OCI-LY7 (cell line): ENCODE measurements around the gene TPGS1. TPM values are rescaled to one million over a fixed set of nuclear protein-coding genes. Genes with fewer than 3 reads are reported as not detected.

Experiments
- BruUV-seq: library from RNA; stranded (reverse); fragments of 400-500 nt; replicated peaks from 2 replicates; lab custom pipeline; 2021; lab: Mats Ljungman, UMichigan
- CTCF ChIA-PET: fragments of 300-600 bp; sonication (Branson Sonifier 250); formaldehyde crosslinking; loops from one replicate; lab custom pipeline; 2022; ENCODE audit warnings: antibody characterized with exemption; ENCODE audit not compliant: unreplicated experiment; lab: Charles Lee
- POLR2A ChIA-PET: fragments of 300-600 bp; sonication (Branson Sonifier 250); formaldehyde crosslinking; loops from one replicate; lab custom pipeline; 2022; ENCODE audit warnings: antibody characterized with exemption; lab: Charles Lee
- DNase-seq: peaks from one replicate; pipeline ENCODE4 v3.0.0-alpha.2; 2015; ENCODE audit warnings: low spot score
- H2AFZ ChIP-seq: fragments of 200-600 bp; sonication (generic), shearing (Covaris generic); 2 replicates; pipeline ENCODE4 v1.6.1; 2014; ENCODE audit warnings: mild to moderate bottlenecking, antibody characterized with exemption, low read length, moderate library complexity
- H3K27ac ChIP-seq: fragments of 200-600 bp; sonication (generic); 2 replicates; pipeline ENCODE4 v1.5.1; 2014; ENCODE audit warnings: mixed run types, low read depth, mild to moderate bottlenecking, moderate library complexity, low read length, inconsistent platforms; ENCODE audit not compliant: poor library complexity, severe bottlenecking
- H3K36me3 ChIP-seq: fragments of 200-600 bp; sonication (generic); 2 replicates; pipeline ENCODE4 v1.6.1; 2014; ENCODE audit warnings: mild to moderate bottlenecking, antibody characterized with exemption, low read length, moderate library complexity, mixed read lengths; ENCODE audit not compliant: insufficient read depth
- H3K4me1 ChIP-seq: fragments of 200-600 bp; sonication (generic); 2 replicates; pipeline ENCODE4 v1.5.1; 2014; ENCODE audit warnings: mild to moderate bottlenecking, low read length; ENCODE audit not compliant: insufficient read depth, poor library complexity, severe bottlenecking
- H3K4me2 ChIP-seq: fragments of 200-600 bp; sonication (generic); 2 replicates; pipeline ENCODE4 v1.6.1; 2014; ENCODE audit warnings: mild to moderate bottlenecking, low read length
- H3K4me3 ChIP-seq: fragments of 200-600 bp; sonication (generic); 2 replicates; pipeline ENCODE4 v1.5.1; 2014; ENCODE audit warnings: mild to moderate bottlenecking, low read depth, low read length; ENCODE audit not compliant: poor library complexity, severe bottlenecking
- H3K79me2 ChIP-seq: fragments of 200-600 bp; sonication (generic); 2 replicates; pipeline ENCODE4 v1.6.1; 2016; ENCODE audit warnings: low read depth, mild to moderate bottlenecking, low read length, moderate library complexity, mixed read lengths; ENCODE audit not compliant: insufficient read depth
- H3K9me2 ChIP-seq: fragments of 200-600 bp; sonication (generic); 2 replicates; pipeline ENCODE4 v1.6.1; 2016; ENCODE audit warnings: mild to moderate bottlenecking, low read length, mixed read lengths; ENCODE audit not compliant: insufficient read depth
- H3K9me3 ChIP-seq: fragments of 200-600 bp; sonication (generic); 2 replicates; pipeline ENCODE4 v1.6.1; 2014; ENCODE audit warnings: mild to moderate bottlenecking, mixed run types, low read length, mixed read lengths
- H4K20me1 ChIP-seq: fragments of 200-600 bp; sonication (generic); 2 replicates; pipeline ENCODE4 v1.6.1; 2014; ENCODE audit warnings: mild to moderate bottlenecking, antibody characterized with exemption, low read length, moderate library complexity, mixed read lengths; ENCODE audit not compliant: insufficient read depth
- CTCF ChIP-seq: fragments of 200-600 bp; sonication (generic); conservative IDR thresholded peaks from 2 replicates; pipeline ENCODE4 v1.5.1; 2014; ENCODE audit warnings: mild to moderate bottlenecking, antibody characterized with exemption, low read length, moderate library complexity, mixed read lengths
- EZH2phosphoT487 ChIP-seq: fragments of 200-600 bp; sonication (generic); IDR thresholded peaks from 2 replicates; pipeline ENCODE4 v1.6.1; 2018; ENCODE audit warnings: low read depth, borderline replicate concordance, mild to moderate bottlenecking, mixed run types, antibody characterized with exemption, low read length, moderate library complexity, mixed read lengths
- intact Hi-C: fragments of 100-400 bp; cut with micrococcal nuclease; formaldehyde crosslinking; loops from one replicate; pipeline ENCODE4 v1.10.0; 2022; ENCODE audit not compliant: unreplicated experiment
- total RNA-seq, 2 experiments: library from RNA; depleted of rRNA in 1 of 2; stranded (reverse); fragments of >200 nt in 1 of 2; shearing (Covaris generic) in 1 of 2; gene quantifications; 2 replicates each; pipeline ENCODE4 v1.2.3, GENCODE V29; 2014 to 2022

The TPGS1 gene
- total RNA-seq, 2 experiments from 2014 or later, result 24.4 to 25.6 TPM

- Histone ChIP-seq H4K20me1 (peaks cover 8% of the 10 kb centered on the region), H3K4me1 (peaks cover 17% of the 10 kb centered on the region), H3K9me3 (no peaks in the 10 kb centered on the region), H3K4me2 (peak overlapping the region; percentile 45), H3K79me2 (peaks cover 7% of the 10 kb centered on the region; the same call in 1 of the 2 replicates), H3K27ac (peak overlapping the region; percentile 50), H3K4me3 (peak overlapping the region; percentile 96), H2AFZ (peak overlapping the region; percentile 62; the same call in 1 of the 2 replicates), H3K9me2 (no peaks in the 10 kb centered on the region), H3K36me3 (no peaks in the 10 kb centered on the region; the same call in 1 of the 2 replicates)
- no peak for TF ChIP-seq CTCF
- no peak for TF ChIP-seq EZH2phosphoT487
- no peak for DNase-seq
- intact Hi-C loops, result loop anchor here (5.0 kb wide), 1 partner anchor 42 kb away; the partner anchor contains the start of gene BSG
- BruUV-seq, result no TSS peak
- CTCF ChIA-PET, result interaction anchor here (0.6 to 0.7 kb wide), 2 partner anchors 20 to 25 kb away, joined by 5 to 8 read pairs; no protein-coding TSS in a partner anchor
- POLR2A ChIA-PET, result interaction anchor here (2.4 kb wide), 1 partner anchor 19 kb away, joined by 9 read pairs; no protein-coding TSS in a partner anchor
Measured at GRCh38 chr19:530134-531008, 23.1 kb downstream of the TPGS1 start.

GRCh38 chr19:531009-531752 is 23.9 kb downstream of the TPGS1 start:
- ChIA-PET CTCF (interaction anchor here (0.6 to 0.7 kb wide), 2 partner anchors 21 to 26 kb away, joined by 5 to 8 read pairs; no protein-coding TSS in a partner anchor), POLR2A (interaction anchor here (0.6 to 2.4 kb wide), 4 partner anchors 20 to 168 kb away, joined by 3 to 9 read pairs (median 3); no protein-coding TSS in a partner anchor)
- peak overlapping the region; percentile 45 for H3K4me2 ChIP-seq
- peak overlapping the region; percentile 96 for H3K4me3 ChIP-seq
- H3K9me3 ChIP-seq, result no peaks in the 10 kb centered on the region
- intact Hi-C loops, result loop anchor here (5.0 kb wide), 1 partner anchor 41 kb away; the partner anchor contains the start of gene BSG
- peak overlapping the region; percentile 62 for H2AFZ ChIP-seq
- H3K27ac ChIP-seq, result peak overlapping the region; percentile 50
- no TSS peak for BruUV-seq
- TF ChIP-seq EZH2phosphoT487 (no peak), CTCF (peak; percentile 35; the same call in 1 of the 2 replicates)
- peaks cover 1% of the 10 kb centered on the region for H3K36me3 ChIP-seq
- H3K9me2 ChIP-seq, result no peaks in the 10 kb centered on the region
- peaks cover 17% of the 10 kb centered on the region for H3K4me1 ChIP-seq
- H4K20me1 ChIP-seq, result peaks cover 8% of the 10 kb centered on the region
- H3K79me2 ChIP-seq, result peaks cover 7% of the 10 kb centered on the region; the same call in 1 of the 2 replicates
- DNase-seq, result peak; percentile 92
